HepG2 (cell line): ENCODE measurements around the gene SGSH. TPM values are rescaled to one million over a fixed set of nuclear protein-coding genes. Genes with fewer than 3 reads are reported as not detected.

Experiments
- ATAC-seq: fragments of 200-7000 bp; cut with Tn5 transposase; 3 replicates; pipeline ENCODE4 v1.9.1; 2020; ENCODE audit warnings: mild to moderate bottlenecking, moderate library complexity
- BruUV-seq: library from RNA; stranded (reverse); fragments of 400-500 nt; replicated peaks from 2 replicates; lab custom pipeline; 2021; lab: Mats Ljungman, UMichigan
- CTCF ChIA-PET: fragments of 300-600 bp; formaldehyde crosslinking; extraction: SDS; loops from one replicate; lab custom pipeline; 2021; ENCODE audit warnings: low total read pairs, inconsistent platforms, low intra/inter-chr PET ratio; lab: Yijun Ruan, JAX
- POLR2A ChIA-PET: fragments of 350-600 bp; sonication (Branson Sonifier 250); formaldehyde crosslinking; loops from one replicate; lab custom pipeline; 2020; ENCODE audit warnings: antibody characterized with exemption, inconsistent platforms; lab: Yijun Ruan, JAX
- DNase-seq: peaks from one replicate; pipeline ENCODE4 v3.0.0-alpha.2; 2015; ENCODE audit warnings: low spot score
- FAIRE-seq: peaks from 3 replicates; lab custom pipeline; 2011; peaks lifted over from hg19 to GRCh38; lab: Jason Lieb, UNC
- H2AFZ ChIP-seq: one replicate; pipeline ENCODE4 v1.6.1; 2011; ENCODE audit warnings: low read length, inconsistent platforms
- H3K27ac ChIP-seq: fragments of 300-600 bp; 3 replicates; pipeline ENCODE4 v1.8.0; 2011; ENCODE audit warnings: mixed run types, mild to moderate bottlenecking, mixed read lengths, low read length, inconsistent platforms; ENCODE audit not compliant: insufficient read depth; ENCODE audit errors: extremely low read length
- H3K27me3 ChIP-seq, 2 experiments: fragments of 200-600 bp in 1 of 2; 2 replicates in 1 of 2; 3 replicates in 1 of 2; pipeline versions ENCODE4 v1.6.0 to v1.8.0; 2011; ENCODE audit warnings: low read length in 2 of 2, mild to moderate bottlenecking in 2 of 2, moderate library complexity in 2 of 2, inconsistent platforms in 1 of 2; ENCODE audit not compliant: insufficient read depth in 2 of 2, control insufficient read depth in 1 of 2
- H3K36me3 ChIP-seq, 2 experiments: fragments of 200-600 bp in 1 of 2; replicated peaks in 1 of 2; 2 replicates in 1 of 2; 3 replicates in 1 of 2; pipeline versions ENCODE4 v1.5.1 to v1.8.0; 2011; ENCODE audit warnings: low read length in 2 of 2, inconsistent platforms in 1 of 2; ENCODE audit not compliant: insufficient read depth in 2 of 2, control insufficient read depth in 1 of 2
- H3K4me1 ChIP-seq: 2 replicates; pipeline ENCODE4 v1.5.1; 2012; ENCODE audit warnings: low read length, inconsistent platforms; ENCODE audit not compliant: insufficient read depth
- H3K4me2 ChIP-seq: 2 replicates; pipeline ENCODE4 v1.6.0; 2011; ENCODE audit warnings: low read depth, low read length, inconsistent platforms
- H3K4me3 ChIP-seq, 3 experiments: fragments of 200-600 bp in 1 of 3; sonication (generic), shearing (Covaris generic) in 1 of 3; replicated peaks in 1 of 3; 2 replicates each; pipeline ENCODE4 v1.5.1; 2011 to 2016; ENCODE audit warnings: low read length in 3 of 3, inconsistent platforms in 2 of 3, low read depth in 2 of 3, mild to moderate bottlenecking in 2 of 3, control low read depth in 1 of 3, mixed read lengths in 1 of 3; ENCODE audit not compliant: insufficient read depth in 1 of 3
- H3K79me2 ChIP-seq: one replicate; pipeline ENCODE4 v1.6.1; 2011; ENCODE audit warnings: low read length, inconsistent platforms; ENCODE audit not compliant: insufficient read depth
- H3K9ac ChIP-seq: 2 replicates; pipeline ENCODE4 v1.6.0; 2011; ENCODE audit warnings: mild to moderate bottlenecking, low read depth, low read length, inconsistent platforms; ENCODE audit not compliant: insufficient read depth
- H3K9me3 ChIP-seq: 2 replicates; pipeline ENCODE4 v1.5.1; 2012; ENCODE audit warnings: mild to moderate bottlenecking, low read length
- H4K20me1 ChIP-seq: 2 replicates; pipeline ENCODE4 v1.6.0; 2011; ENCODE audit warnings: inconsistent platforms, mild to moderate bottlenecking, low read length, moderate library complexity; ENCODE audit not compliant: insufficient read depth
- AGO2 ChIP-seq: fragments of 200-400 bp; formaldehyde crosslinking; optimal IDR thresholded peaks from 2 replicates; pipeline ENCODE3; 2017; ENCODE audit warnings: mild to moderate bottlenecking, low read depth, low read length, moderate library complexity
- CTCF ChIP-seq: sonication (generic); formaldehyde crosslinking; IDR thresholded peaks from 2 replicates; pipeline ENCODE4 v1.5.0; 2020; ENCODE audit warnings: mild to moderate bottlenecking, missing genetic modification reagents, moderate library complexity
- HDAC1 ChIP-seq: sonication (generic); formaldehyde crosslinking; IDR thresholded peaks from 2 replicates; pipeline ENCODE4 v1.5.1; 2020; ENCODE audit warnings: mild to moderate bottlenecking, missing genetic modification reagents
- HIVEP1 ChIP-seq: sonication (generic); formaldehyde crosslinking; IDR thresholded peaks from 2 replicates; pipeline ENCODE4 v1.4.0; 2020; ENCODE audit warnings: mild to moderate bottlenecking, missing genetic modification reagents
- IKZF5 ChIP-seq: IDR thresholded peaks from 2 replicates; pipeline ENCODE4 v1.6.1; 2018; ENCODE audit warnings: missing genetic modification reagents, mild to moderate bottlenecking, missing compliant biosample characterization
- KDM3A ChIP-seq: IDR thresholded peaks from 2 replicates; pipeline ENCODE4 v1.6.1; 2018; ENCODE audit warnings: low read depth, missing compliant biosample characterization
- NR0B2 ChIP-seq: sonication (generic); formaldehyde crosslinking; IDR thresholded peaks from 2 replicates; pipeline ENCODE4 v1.4.0; 2020; ENCODE audit warnings: mild to moderate bottlenecking, missing genetic modification reagents
- XRCC5 ChIP-seq: fragments of 200-400 bp; formaldehyde crosslinking; optimal IDR thresholded peaks from 2 replicates; pipeline ENCODE3; 2017; ENCODE audit warnings: mild to moderate bottlenecking, low read length
- ZNF235 ChIP-seq: sonication (generic); formaldehyde crosslinking; IDR thresholded peaks from 2 replicates; pipeline ENCODE4 v1.8.1; 2023; ENCODE audit warnings: mild to moderate bottlenecking, missing genetic modification reagents, borderline replicate concordance
- ZNF724P ChIP-seq: sonication (generic); formaldehyde crosslinking; IDR thresholded peaks from 2 replicates; pipeline ENCODE4 v1.8.0; 2022; ENCODE audit warnings: missing genetic modification reagents, borderline replicate concordance
- ZSCAN25 ChIP-seq: sonication (generic); formaldehyde crosslinking; IDR thresholded peaks from 2 replicates; pipeline ENCODE4 v1.8.0; 2022; ENCODE audit warnings: mild to moderate bottlenecking, missing genetic modification reagents
- ZXDC ChIP-seq: sonication (generic); formaldehyde crosslinking; IDR thresholded peaks from 2 replicates; pipeline ENCODE4 v1.5.0; 2020; ENCODE audit warnings: mild to moderate bottlenecking, missing genetic modification reagents
- WGBS: methylation state at CpG from one replicate; pipeline ENCODE4 v1.1.6; 2017; ENCODE audit warnings: low lambda C conversion rate; 5-methylcytosine and 5-hydroxymethylcytosine counted together
- in situ Hi-C: cut with HindIII; loops from 2 replicates; pipeline ENCODE4 v1.10.0; 2017; ENCODE audit warnings: low pct_unique_long_range_greater_than_20kb; ENCODE audit not compliant: extremely low pct_ligation_motif_present
- intact Hi-C: fragments of 100-400 bp; cut with micrococcal nuclease; formaldehyde crosslinking; loops from one replicate; pipeline ENCODE4 v1.10.0; 2022; ENCODE audit not compliant: unreplicated experiment
- polyA plus RNA-seq, 8 experiments: library from polyadenylated mRNA; depleted of rRNA in 3 of 8; stranded (reverse) in 7 of 8; unstranded in 1 of 8; fragments of >200 nt; fragmentation: Illumina TruSeq in 4 of 8; extraction: Trizol in 4 of 8; gene quantifications; 2 replicates each; pipeline versions ENCODE4 v1.2.1 to v1.2.3, GENCODE V29; 2011 to 2016; ENCODE audit warnings: low read depth in 4 of 8, missing spikeins in 1 of 8, mixed read lengths in 1 of 8; ENCODE audit not compliant: insufficient read depth in 1 of 8
- total RNA-seq, 5 experiments: library from RNA; depleted of rRNA; stranded (reverse); fragments of >200 nt; fragmentation: Illumina TruSeq; extraction: Trizol; gene quantifications; 2 replicates each; pipeline ENCODE4 v1.2.3, GENCODE V29; 2016; ENCODE audit warnings: low read depth in 1 of 5
- TF ChIP-seq, protein P1 (sequence below): IDR thresholded peaks from 2 replicates; pipeline ENCODE4 v1.6.1; 2012; ENCODE audit warnings: inconsistent platforms
- TF ChIP-seq, protein P2 (sequence below): IDR thresholded peaks from 2 replicates; pipeline ENCODE4 v1.6.1; 2016; ENCODE audit warnings: missing compliant biosample characterization, missing genetic modification reagents, borderline replicate concordance

SGSH gene
- total and polyA plus RNA-seq, 2 of the 13 experiments (the other 11 are each of a cell fraction or from before 2014, with no cell fraction given), result 12.2 to 17.6 TPM

GRCh38 chr17:80198144-80198661 is 21.9 kb downstream of the SGSH start:
- WGBS, result 29% methylated on average over 9 of the region's 27 CpGs
- ChIA-PET POLR2A (no interaction called here), CTCF (no interaction called here)
- no peak overlapping the region for H3K9ac ChIP-seq
- in situ Hi-C loops (no loop called here), intact Hi-C loops (loop anchor here (5.0 kb wide), 1 partner anchor 51 kb away; the partner anchor contains the start of gene EIF4A3)
- H3K27me3 ChIP-seq, result peaks cover 13 to 40% of the 10 kb centered on the region in 2 experiments
- peaks cover 34% of the 10 kb centered on the region for H3K4me1 ChIP-seq
- H3K9me3 ChIP-seq, result no peaks in the 10 kb centered on the region
- peak overlapping the region; percentile 25 for H3K4me2 ChIP-seq
- no peak overlapping the region for H3K27ac ChIP-seq
- FAIRE-seq (no peak), DNase-seq (peak; percentile 30), ATAC-seq (peak; percentile 56)
- no peaks in the 10 kb centered on the region for H3K36me3 ChIP-seq
- H3K4me3 ChIP-seq, result peak overlapping the region in 1 of 3 experiments; percentile 35; a peak in 1 of 6 replicates
- no TSS peak for BruUV-seq
- H3K79me2 ChIP-seq, result no peaks in the 10 kb centered on the region
- no peaks in the 10 kb centered on the region; the same call in 1 of the 2 replicates for H4K20me1 ChIP-seq
- no peak overlapping the region for H2AFZ ChIP-seq
- TF ChIP-seq ZSCAN25 (CRISPR knock-in tag) (no peak), NR0B2 (CRISPR knock-in tag) (0 out of 2 replicates have a peak, but pooled peaks have one; percentile 19), IKZF5 (CRISPR knock-in tag) (0 out of 2 replicates have a peak, but pooled peaks have one; percentile 18), HIVEP1 (CRISPR knock-in tag) (peak; percentile 45; the same call in 1 of the 2 replicates), ZXDC (CRISPR knock-in tag) (no peak), CTCF (peak; percentile 30; the same call in 1 of the 2 replicates), AGO2 (peak; percentile 73), ZNF235 (0 out of 2 replicates have a peak, but pooled peaks have one; percentile 43), XRCC5 (peak; percentile 34), KDM3A (CRISPR knock-in tag) (no peak), ZNF724P (CRISPR knock-in tag) (0 out of 2 replicates have a peak, but pooled peaks have one; percentile 42), HDAC1 (CRISPR knock-in tag) (no peak)
- TF ChIP-seq, protein P1, sequence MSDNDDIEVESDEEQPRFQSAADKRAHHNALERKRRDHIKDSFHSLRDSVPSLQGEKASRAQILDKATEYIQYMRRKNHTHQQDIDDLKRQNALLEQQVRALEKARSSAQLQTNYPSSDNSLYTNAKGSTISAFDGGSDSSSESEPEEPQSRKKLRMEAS, result peak; percentile 48
- TF ChIP-seq, protein P2, sequence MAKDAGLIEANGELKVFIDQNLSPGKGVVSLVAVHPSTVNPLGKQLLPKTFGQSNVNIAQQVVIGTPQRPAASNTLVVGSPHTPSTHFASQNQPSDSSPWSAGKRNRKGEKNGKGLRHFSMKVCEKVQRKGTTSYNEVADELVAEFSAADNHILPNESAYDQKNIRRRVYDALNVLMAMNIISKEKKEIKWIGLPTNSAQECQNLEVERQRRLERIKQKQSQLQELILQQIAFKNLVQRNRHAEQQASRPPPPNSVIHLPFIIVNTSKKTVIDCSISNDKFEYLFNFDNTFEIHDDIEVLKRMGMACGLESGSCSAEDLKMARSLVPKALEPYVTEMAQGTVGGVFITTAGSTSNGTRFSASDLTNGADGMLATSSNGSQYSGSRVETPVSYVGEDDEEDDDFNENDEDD (CRISPR knock-in tag), result no peak
